H9 (cell line): ENCODE results near the gene PPARA. TPM values are rescaled to one million over a fixed set of nuclear protein-coding genes. Genes with fewer than 3 reads are reported as not detected.

Source experiments
- DNase-seq: peaks from one replicate; pipeline ENCODE4 v3.0.0-alpha.2; 2017
- H2AFZ ChIP-seq: one replicate; pipeline ENCODE4 v1.6.1; 2013; ENCODE audit warnings: mild to moderate bottlenecking, low read length, control low read depth, moderate library complexity
- H2AK5ac ChIP-seq: 2 replicates; pipeline ENCODE4 v1.6.1; 2013; ENCODE audit warnings: low read length, control low read depth, mixed read lengths; ENCODE audit not compliant: insufficient read length
- H2BK120ac ChIP-seq: one replicate; pipeline ENCODE4 v1.6.1; 2013; ENCODE audit warnings: low read depth, mild to moderate bottlenecking, low read length, control low read depth, inconsistent platforms; ENCODE audit not compliant: poor library complexity, severe bottlenecking
- H2BK12ac ChIP-seq: 2 replicates; pipeline ENCODE4 v1.6.1; 2013; ENCODE audit warnings: low read length, control low read depth, mixed read lengths, low read depth; ENCODE audit not compliant: insufficient read length
- H2BK15ac ChIP-seq: 2 replicates; pipeline ENCODE4 v1.6.1; 2013; ENCODE audit warnings: low read depth, low read length, control low read depth
- H2BK20ac ChIP-seq: one replicate; pipeline ENCODE4 v1.6.1; 2013; ENCODE audit warnings: low read depth, mild to moderate bottlenecking, low read length, control low read depth, inconsistent platforms; ENCODE audit not compliant: poor library complexity, severe bottlenecking
- H2BK5ac ChIP-seq: 2 replicates; pipeline ENCODE4 v1.6.1; 2013; ENCODE audit warnings: low read length, control low read depth, mixed read lengths; ENCODE audit not compliant: insufficient read length
- H3K14ac ChIP-seq: 2 replicates; pipeline ENCODE4 v1.6.1; 2013; ENCODE audit warnings: low read length, control low read depth; ENCODE audit not compliant: insufficient read depth
- H3K18ac ChIP-seq: 2 replicates; pipeline ENCODE4 v1.6.1; 2013; ENCODE audit warnings: low read depth, mild to moderate bottlenecking, mixed read lengths, low read length, control low read depth; ENCODE audit not compliant: insufficient read length
- H3K23ac ChIP-seq: 2 replicates; pipeline ENCODE4 v1.6.1; 2013; ENCODE audit warnings: low read length, control low read depth, mixed read lengths, low read depth; ENCODE audit not compliant: insufficient read length
- H3K23me2 ChIP-seq: 2 replicates; pipeline ENCODE4 v1.6.1; 2013; ENCODE audit warnings: low read depth, mild to moderate bottlenecking, mixed read lengths, low read length, control low read depth; ENCODE audit not compliant: insufficient read length, poor library complexity, severe bottlenecking
- H3K27ac ChIP-seq: 2 replicates; pipeline ENCODE4 v1.5.1; 2013; ENCODE audit warnings: low read length, control low read depth, mixed read lengths, low read depth; ENCODE audit not compliant: insufficient read length
- H3K27me3 ChIP-seq: 2 replicates; pipeline ENCODE4 v1.6.1; 2013; ENCODE audit warnings: low read length, control low read depth, inconsistent platforms; ENCODE audit not compliant: insufficient read depth
- H3K4ac ChIP-seq: 2 replicates; pipeline ENCODE4 v1.6.1; 2013; ENCODE audit warnings: low read depth, mild to moderate bottlenecking, control low read depth, inconsistent platforms, low read length, moderate library complexity
- H3K4me1 ChIP-seq: 2 replicates; pipeline ENCODE4 v1.6.1; 2013; ENCODE audit warnings: low read length, control low read depth, inconsistent platforms; ENCODE audit not compliant: insufficient read depth
- H3K4me2 ChIP-seq: 2 replicates; pipeline ENCODE4 v1.6.1; 2013; ENCODE audit warnings: low read length, control low read depth, mixed read lengths; ENCODE audit not compliant: insufficient read length, insufficient read depth
- H3K56ac ChIP-seq: 2 replicates; pipeline ENCODE4 v1.6.1; 2013; ENCODE audit warnings: low read depth, mild to moderate bottlenecking, mixed read lengths, low read length, control low read depth; ENCODE audit not compliant: insufficient read length
- H3K79me1 ChIP-seq: 2 replicates; pipeline ENCODE4 v1.6.1; 2013; ENCODE audit warnings: low read depth, mild to moderate bottlenecking, moderate library complexity, low read length, control low read depth, inconsistent platforms; ENCODE audit not compliant: insufficient read depth, poor library complexity, severe bottlenecking
- H3K79me2 ChIP-seq: 2 replicates; pipeline ENCODE4 v1.6.1; 2013; ENCODE audit warnings: low read length, control low read depth, inconsistent platforms; ENCODE audit not compliant: insufficient read depth
- H3K9ac ChIP-seq: 2 replicates; pipeline ENCODE4 v1.6.1; 2013; ENCODE audit warnings: low read length, control low read depth, mixed read lengths; ENCODE audit not compliant: insufficient read length; ENCODE audit errors: extremely low read depth
- H3K9me3 ChIP-seq: one replicate; pipeline ENCODE4 v1.6.1; 2013; ENCODE audit warnings: low read depth, low read length, inconsistent platforms; ENCODE audit not compliant: control insufficient read depth
- H3T11ph ChIP-seq: one replicate; pipeline ENCODE4 v1.6.1; 2013; ENCODE audit warnings: mild to moderate bottlenecking, low read length, control low read depth, inconsistent platforms
- H4K20me1 ChIP-seq: one replicate; pipeline ENCODE4 v1.6.1; 2013; ENCODE audit not compliant: control insufficient read depth, insufficient read length, insufficient read depth
- H4K5ac ChIP-seq: 2 replicates; pipeline ENCODE4 v1.6.1; 2013; ENCODE audit warnings: low read depth, mild to moderate bottlenecking, mixed read lengths, low read length, control low read depth; ENCODE audit not compliant: insufficient read length
- H4K8ac ChIP-seq: replicated peaks from 2 replicates; pipeline ENCODE4 v1.6.1; 2013; ENCODE audit warnings: low read length, control low read depth, mixed read lengths, low read depth; ENCODE audit not compliant: insufficient read length
- H4K91ac ChIP-seq: 2 replicates; pipeline ENCODE4 v1.6.1; 2013; ENCODE audit warnings: low read depth, mild to moderate bottlenecking, moderate library complexity, mixed read lengths, low read length, control low read depth; ENCODE audit not compliant: insufficient read length
- H3K27ac Mint-ChIP-seq, 3 experiments: 2 replicates in 2 of 3; 3 replicates in 1 of 3; pipeline ENCODE4 v1.8.0; 2020 to 2021; ENCODE audit warnings: mixed read lengths in 3 of 3, mild to moderate bottlenecking in 1 of 3, moderate library complexity in 1 of 3
- H3K27me3 Mint-ChIP-seq: 2 replicates; pipeline ENCODE4 v1.8.0; 2021; ENCODE audit warnings: low read depth, mild to moderate bottlenecking, moderate library complexity, mixed read lengths
- H3K36me3 Mint-ChIP-seq, 3 experiments: 2 replicates in 2 of 3; 3 replicates in 1 of 3; pipeline ENCODE4 v1.8.0; 2020 to 2021; ENCODE audit warnings: low read depth in 3 of 3, mixed read lengths in 3 of 3; ENCODE audit not compliant: insufficient read depth in 1 of 3
- H3K4me1 Mint-ChIP-seq, 2 experiments: 2 replicates each; pipeline ENCODE4 v1.8.0; 2020; ENCODE audit warnings: mixed read lengths in 2 of 2
- H3K4me3 Mint-ChIP-seq, 2 experiments: 2 replicates in 1 of 2; 3 replicates in 1 of 2; pipeline ENCODE4 v1.8.0; 2020 to 2021; ENCODE audit warnings: mild to moderate bottlenecking in 2 of 2, mixed read lengths in 2 of 2, moderate library complexity in 1 of 2
- H3K9me3 Mint-ChIP-seq, 2 experiments: 2 replicates in 1 of 2; 3 replicates in 1 of 2; pipeline ENCODE4 v1.8.0; 2020; ENCODE audit warnings: mild to moderate bottlenecking in 2 of 2, mixed read lengths in 2 of 2, moderate library complexity in 1 of 2
- CTCF ChIP-seq: fragments of 200-600 bp; sonication (generic); conservative IDR thresholded peaks from 3 replicates; pipeline ENCODE4 v1.8.0; 2021; ENCODE audit warnings: antibody characterized with exemption, mild to moderate bottlenecking
- WGBS: extraction: QIAGEN DNeasy Blood & Tissue Kit; methylation state at CpG from one replicate; pipeline ENCODE4 v1.1.7; 2013; ENCODE audit warnings: missing lambda C conversion rate, low lambda C conversion rate, mixed read lengths; ENCODE audit not compliant: insufficient read length; ENCODE audit errors: extremely low coverage; 5-methylcytosine and 5-hydroxymethylcytosine counted together
- total RNA-seq: library from RNA; stranded (reverse); gene quantifications from 2 replicates; pipeline ENCODE4 v1.2.1, GENCODE V29; 2021

Gene PPARA
- total RNA-seq, 1 experiment from 2014 or later, result 7.3 TPM

DNA sequence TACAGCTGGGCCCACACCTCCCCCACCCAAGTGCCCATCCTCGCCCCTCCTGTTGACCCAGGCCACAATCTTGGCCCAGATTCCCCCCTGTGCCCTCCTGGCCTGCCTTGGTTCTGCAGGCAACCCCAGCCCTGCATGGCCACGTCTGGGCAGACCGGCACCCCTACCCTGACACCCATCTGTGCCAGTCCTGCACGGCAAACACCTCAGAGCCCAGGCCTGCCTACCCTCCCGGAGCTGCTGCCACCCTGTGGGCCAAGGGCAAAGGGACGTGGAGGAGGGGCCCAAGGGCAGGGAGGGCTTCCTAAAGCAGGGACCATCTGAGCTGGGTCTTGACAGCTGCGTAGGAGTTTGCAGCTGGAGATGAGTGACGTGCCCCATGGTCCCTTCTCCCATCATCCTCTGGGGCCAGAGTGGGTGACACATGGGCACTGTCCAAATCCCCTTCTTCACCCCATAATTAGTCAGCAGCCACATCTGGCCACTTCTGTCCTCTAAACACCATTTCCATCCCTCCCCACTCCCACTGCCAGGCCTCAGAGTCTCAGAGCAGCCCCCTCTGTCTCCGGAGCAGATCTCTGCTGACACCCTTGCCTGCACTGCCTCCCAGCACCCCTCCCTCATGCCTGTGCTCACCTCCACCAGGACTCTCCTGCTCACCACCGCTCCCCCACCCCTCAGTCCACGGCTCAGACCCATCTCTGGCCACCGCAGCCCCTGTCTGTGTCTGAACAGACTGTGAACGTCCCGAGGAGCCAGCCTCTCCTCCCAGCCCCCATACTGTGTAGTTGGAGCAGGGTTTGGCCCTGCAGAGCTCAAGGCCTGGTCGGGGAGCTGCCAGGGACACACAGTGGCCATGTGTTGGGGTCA is 35.6 kb upstream of the PPARA start:
- Histone ChIP-seq H2BK15ac (no peak overlapping the region), H3K79me2 (no peaks in the 10 kb centered on the region), H3T11ph (no peak overlapping the region), H2BK120ac (no peak overlapping the region), H4K5ac (no peak overlapping the region), H3K79me1 (no peaks in the 10 kb centered on the region), H2BK20ac (no peak overlapping the region), H3K56ac (no peak overlapping the region), H4K8ac (no peak overlapping the region), H3K4me2 (no peak overlapping the region), H4K91ac (no peak overlapping the region), H3K18ac (no peak overlapping the region), H2AK5ac (no peak overlapping the region), H3K23me2 (no peaks in the 10 kb centered on the region), H3K14ac (no peak overlapping the region), H2AFZ (no peak overlapping the region), H3K27me3 (no peaks in the 10 kb centered on the region), H3K23ac (no peak overlapping the region), H2BK5ac (no peak overlapping the region), H3K9me3 (no peaks in the 10 kb centered on the region), H3K27ac (no peak overlapping the region), H3K9ac (no peak overlapping the region), H3K4me1 (no peaks in the 10 kb centered on the region), H3K4ac (no peak overlapping the region), H4K20me1 (no peaks in the 10 kb centered on the region), H2BK12ac (no peak overlapping the region)
- no peak for DNase-seq
- TF ChIP-seq CTCF, result no peak
- Mint-ChIP-seq H3K27me3 (no peaks in the 10 kb centered on the region; the same call in 1 of the 2 replicates), H3K9me3 (no peaks in the 10 kb centered on the region), H3K4me1 (peaks cover 4 to 9% of the 10 kb centered on the region in 2 experiments; a peak in 3 of 4 replicates), H3K27ac (no peak overlapping the region), H3K36me3 (no peaks in the 10 kb centered on the region), H3K4me3 (no peak overlapping the region)
- no CpG with 5 or more reads among the region's 15 CpGs for WGBS
